ENCODE data around the gene BRD3.

GRCh38 chr9:134060546-134060945 is 7.3 kb downstream of the BRD3 start:
- TF ChIP-seq CTCF (conservative IDR thresholded peaks at IDR 0.05; ENCODE audit: low read depth, low read length): no peak
- TF ChIP-seq EZH2 (IDR thresholded peaks at IDR 0.05; ENCODE audit: borderline replicate concordance, low read depth, low read length, poor library complexity, severe bottlenecking): no peak

Measured in A673 (cell line).